Suprapubic skin (tissue), 3 donors: Measurements from ENCODE around the gene B3GALT5.

ENCODE experiments used
- CTCF ChIP-seq, 2 donors: fragments of 200-600 bp in 1 of 2; fragments of 450-650 bp in 1 of 2; sonication (generic) in 1 of 2; IDR thresholded peaks; one replicate each; pipeline ENCODE4 v1.5.1; 2016 to 2019; ENCODE audit warnings: antibody characterized with exemption in 2 of 2, mild to moderate bottlenecking in 1 of 2, moderate library complexity in 1 of 2
- POLR2A ChIP-seq, 2 donors: fragments of 450-650 bp; IDR thresholded peaks; one replicate each; pipeline ENCODE4 v1.6.1; 2017; ENCODE audit warnings: antibody characterized with exemption in 2 of 2, mild to moderate bottlenecking in 2 of 2, moderate library complexity in 2 of 2

- TF ChIP-seq CTCF (IDR thresholded peaks at IDR 0.05), result no peak
- no peak for TF ChIP-seq POLR2A (IDR thresholded peaks at IDR 0.05)
These were observed 82.0 kb downstream of the B3GALT5 start for GRCh38 chr21:39694750-39695149.
